Smooth muscle cell (in vitro differentiated cells): ENCODE data around the gene THSD7A. TPM values are rescaled to one million over a fixed set of nuclear protein-coding genes. Genes with fewer than 3 reads are reported as not detected.

ENCODE experiments used
- DNase-seq: peaks from one replicate; lab custom pipeline; 2025; ENCODE audit not compliant: unreplicated experiment; lab: John Stamatoyannopoulos, UW
- H2AFZ ChIP-seq: fragments of 200-600 bp; sonication (generic); 2 replicates; pipeline ENCODE4 v1.6.0; 2016; ENCODE audit warnings: antibody characterized with exemption, low read depth, mild to moderate bottlenecking
- H3F3A ChIP-seq: fragments of 200-600 bp; sonication (generic); 2 replicates; pipeline ENCODE4 v1.6.0; 2017; ENCODE audit warnings: antibody characterized with exemption, low read depth
- H3K27ac ChIP-seq: fragments of 200-600 bp; sonication (generic); 2 replicates; pipeline ENCODE4 v1.5.1; 2016; ENCODE audit warnings: low read depth, mild to moderate bottlenecking
- H3K27me3 ChIP-seq: fragments of 200-600 bp; sonication (generic); 2 replicates; pipeline ENCODE4 v1.6.1; 2016; ENCODE audit warnings: low read depth, mild to moderate bottlenecking
- H3K36me3 ChIP-seq: fragments of 200-600 bp; sonication (generic); 2 replicates; pipeline ENCODE4 v1.5.1; 2016; ENCODE audit warnings: low read depth
- H3K4me1 ChIP-seq: fragments of 200-600 bp; sonication (generic); 2 replicates; pipeline ENCODE4 v1.5.1; 2016; ENCODE audit warnings: low read depth
- H3K4me2 ChIP-seq: fragments of 200-600 bp; sonication (generic); 2 replicates; pipeline ENCODE4 v1.6.0; 2016; ENCODE audit warnings: mild to moderate bottlenecking
- H3K4me3 ChIP-seq: fragments of 200-600 bp; sonication (generic); 2 replicates; pipeline ENCODE4 v1.5.1; 2016; ENCODE audit warnings: mild to moderate bottlenecking
- H3K79me2 ChIP-seq: fragments of 200-600 bp; sonication (generic); 2 replicates; pipeline ENCODE4 v1.6.0; 2016; ENCODE audit warnings: low read depth, mild to moderate bottlenecking
- H3K9ac ChIP-seq: fragments of 200-600 bp; sonication (generic); 2 replicates; pipeline ENCODE4 v1.6.0; 2016; ENCODE audit warnings: low read depth
- H3K9me3 ChIP-seq: fragments of 200-600 bp; sonication (generic); replicated peaks from 2 replicates; pipeline ENCODE4 v1.5.1; 2016; ENCODE audit warnings: low read depth
- H4K20me1 ChIP-seq: fragments of 200-600 bp; sonication (generic); 2 replicates; pipeline ENCODE4 v1.6.0; 2016; ENCODE audit warnings: low read depth
- WGBS: methylation state at CpG from one replicate; pipeline ENCODE4 v1.1.7; 2016; ENCODE audit warnings: low lambda C conversion rate; 5-methylcytosine and 5-hydroxymethylcytosine counted together
- polyA plus RNA-seq: library from polyadenylated mRNA; unstranded; fragments of >200 nt; fragmentation: Nextera tagmentation; extraction: Ambion mirVana; gene quantifications from 2 replicates; pipeline ENCODE4 v1.2.1, GENCODE V29; 2016
- total RNA-seq: library from RNA; depleted of rRNA; stranded (reverse); fragments of >200 nt; gene quantifications from 2 replicates; pipeline ENCODE4 v1.2.3, GENCODE V29; 2014
- TF ChIP-seq, protein P1 (sequence below): fragments of 200-600 bp; sonication (generic); IDR thresholded peaks from 2 replicates; pipeline ENCODE4 v1.5.1; 2017; ENCODE audit warnings: borderline replicate concordance, mild to moderate bottlenecking, antibody characterized with exemption; ENCODE audit not compliant: insufficient read depth, poor library complexity, severe bottlenecking

THSD7A gene
- total and polyA plus RNA-seq, 2 experiments from 2014 or later, result 1.7 to 2.7 TPM

DNA sequence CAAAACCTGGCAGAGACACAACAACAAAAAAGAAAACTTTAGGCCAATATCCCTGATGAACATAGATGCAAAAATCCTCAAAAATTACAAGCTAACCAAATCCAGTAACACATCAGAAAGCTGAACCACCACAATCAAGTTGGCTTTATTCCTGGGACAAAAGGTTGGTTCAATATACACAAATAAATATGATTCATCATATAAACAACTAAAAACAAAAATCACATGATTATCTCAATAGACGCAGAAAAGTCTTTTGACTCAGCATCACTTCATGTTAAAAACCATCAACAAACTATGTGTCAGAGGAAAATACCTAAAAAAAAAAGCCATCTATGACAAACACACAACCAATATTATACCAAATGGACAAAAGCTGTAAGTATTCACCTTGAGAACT, 283.5 kb downstream of the THSD7A start:
- H3K9me3 ChIP-seq, result no peaks in the 10 kb centered on the region
- no peaks in the 10 kb centered on the region for H4K20me1 ChIP-seq
- H3K27me3 ChIP-seq, result no peaks in the 10 kb centered on the region
- H3K27ac ChIP-seq, result no peak overlapping the region
- no peaks in the 10 kb centered on the region for H3K79me2 ChIP-seq
- WGBS, result 52% methylated on average over 1 of the region's 1 CpG
- H3K4me2 ChIP-seq, result no peak overlapping the region
- no peak for DNase-seq
- H3F3A ChIP-seq, result no peaks in the 10 kb centered on the region
- TF ChIP-seq, protein P1, sequence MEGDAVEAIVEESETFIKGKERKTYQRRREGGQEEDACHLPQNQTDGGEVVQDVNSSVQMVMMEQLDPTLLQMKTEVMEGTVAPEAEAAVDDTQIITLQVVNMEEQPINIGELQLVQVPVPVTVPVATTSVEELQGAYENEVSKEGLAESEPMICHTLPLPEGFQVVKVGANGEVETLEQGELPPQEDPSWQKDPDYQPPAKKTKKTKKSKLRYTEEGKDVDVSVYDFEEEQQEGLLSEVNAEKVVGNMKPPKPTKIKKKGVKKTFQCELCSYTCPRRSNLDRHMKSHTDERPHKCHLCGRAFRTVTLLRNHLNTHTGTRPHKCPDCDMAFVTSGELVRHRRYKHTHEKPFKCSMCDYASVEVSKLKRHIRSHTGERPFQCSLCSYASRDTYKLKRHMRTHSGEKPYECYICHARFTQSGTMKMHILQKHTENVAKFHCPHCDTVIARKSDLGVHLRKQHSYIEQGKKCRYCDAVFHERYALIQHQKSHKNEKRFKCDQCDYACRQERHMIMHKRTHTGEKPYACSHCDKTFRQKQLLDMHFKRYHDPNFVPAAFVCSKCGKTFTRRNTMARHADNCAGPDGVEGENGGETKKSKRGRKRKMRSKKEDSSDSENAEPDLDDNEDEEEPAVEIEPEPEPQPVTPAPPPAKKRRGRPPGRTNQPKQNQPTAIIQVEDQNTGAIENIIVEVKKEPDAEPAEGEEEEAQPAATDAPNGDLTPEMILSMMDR, result no peak
- H3K36me3 ChIP-seq, result no peaks in the 10 kb centered on the region
- H3K9ac ChIP-seq, result no peak overlapping the region
- no peak overlapping the region for H2AFZ ChIP-seq
- H3K4me3 ChIP-seq, result no peak overlapping the region
- no peaks in the 10 kb centered on the region for H3K4me1 ChIP-seq

DNA sequence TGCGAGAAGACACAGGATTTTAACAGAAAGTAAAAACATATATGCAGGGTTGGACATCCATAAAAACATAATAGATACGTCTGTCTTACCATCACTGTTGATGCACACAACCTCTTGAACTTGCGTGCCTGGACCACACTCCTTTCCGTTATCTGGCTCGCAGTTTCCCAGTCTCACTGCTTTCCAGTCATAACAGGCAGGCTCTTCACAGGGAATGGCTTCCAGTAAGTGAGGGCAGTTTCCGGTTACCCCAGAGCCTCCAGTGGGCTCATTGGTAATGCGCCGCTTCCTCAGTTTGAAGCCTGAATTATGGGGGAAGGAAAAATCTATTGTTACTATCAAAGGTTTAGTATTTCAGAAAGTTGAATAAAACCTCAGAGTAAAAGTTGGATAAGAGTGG, 290.7 kb downstream of the THSD7A start:
- TF ChIP-seq, protein P1, result no peak
- peaks cover 18% of the 10 kb centered on the region for H3K4me1 ChIP-seq
- peak overlapping the region; percentile 32 for H3K9ac ChIP-seq
- H3K27ac ChIP-seq, result peak overlapping the region; percentile 92
- no peaks in the 10 kb centered on the region for H3K27me3 ChIP-seq
- 49% methylated on average over 8 of the region's 8 CpGs for WGBS
- peak overlapping the region; percentile 80 for H3K4me2 ChIP-seq
- no peaks in the 10 kb centered on the region for H3K36me3 ChIP-seq
- no peak overlapping the region for H3K4me3 ChIP-seq
- H3F3A ChIP-seq, result peaks cover 12% of the 10 kb centered on the region
- no peaks in the 10 kb centered on the region for H3K9me3 ChIP-seq
- no peak for DNase-seq
- H2AFZ ChIP-seq, result peak overlapping the region; percentile 42
- no peaks in the 10 kb centered on the region for H4K20me1 ChIP-seq
- H3K79me2 ChIP-seq, result no peaks in the 10 kb centered on the region

DNA sequence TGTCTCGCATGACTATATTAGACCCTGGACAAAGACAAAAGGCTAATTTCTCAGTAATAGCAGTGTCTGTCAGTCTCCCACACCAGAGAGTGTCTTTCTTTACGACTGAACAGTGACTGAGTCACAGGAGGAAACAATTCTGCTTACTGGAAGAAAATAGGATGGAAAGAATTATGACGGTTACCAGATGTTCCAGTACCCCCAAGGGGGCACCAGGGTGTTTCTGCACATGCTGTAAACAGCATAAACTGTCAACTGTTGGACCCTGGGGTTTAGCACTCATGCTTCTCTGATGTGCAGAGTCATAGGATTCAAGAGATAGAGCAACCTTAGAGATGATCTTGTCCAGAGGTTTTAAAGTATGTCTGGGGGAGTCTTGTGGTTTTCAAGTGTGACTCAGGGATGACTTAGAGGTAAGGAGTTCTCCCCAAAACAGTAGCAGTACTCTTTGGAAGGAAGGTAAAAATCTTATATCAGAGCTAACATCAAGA, 291.7 kb downstream of the THSD7A start:
- H3K27me3 ChIP-seq, result no peaks in the 10 kb centered on the region
- peak overlapping the region; percentile 59 for H3K9ac ChIP-seq
- no peak for DNase-seq
- H3K27ac ChIP-seq, result peak overlapping the region; percentile 92
- TF ChIP-seq, protein P1, result no peak
- peaks cover 12% of the 10 kb centered on the region for H3F3A ChIP-seq
- H3K4me2 ChIP-seq, result peak overlapping the region; percentile 80
- H2AFZ ChIP-seq, result peak overlapping the region; percentile 52
- peaks cover 18% of the 10 kb centered on the region for H3K4me1 ChIP-seq
- H3K79me2 ChIP-seq, result no peaks in the 10 kb centered on the region
- no peak overlapping the region for H3K4me3 ChIP-seq
- no peaks in the 10 kb centered on the region for H4K20me1 ChIP-seq
- 0% methylated on average over 3 of the region's 3 CpGs for WGBS
- H3K9me3 ChIP-seq, result no peaks in the 10 kb centered on the region
- no peaks in the 10 kb centered on the region for H3K36me3 ChIP-seq

DNA sequence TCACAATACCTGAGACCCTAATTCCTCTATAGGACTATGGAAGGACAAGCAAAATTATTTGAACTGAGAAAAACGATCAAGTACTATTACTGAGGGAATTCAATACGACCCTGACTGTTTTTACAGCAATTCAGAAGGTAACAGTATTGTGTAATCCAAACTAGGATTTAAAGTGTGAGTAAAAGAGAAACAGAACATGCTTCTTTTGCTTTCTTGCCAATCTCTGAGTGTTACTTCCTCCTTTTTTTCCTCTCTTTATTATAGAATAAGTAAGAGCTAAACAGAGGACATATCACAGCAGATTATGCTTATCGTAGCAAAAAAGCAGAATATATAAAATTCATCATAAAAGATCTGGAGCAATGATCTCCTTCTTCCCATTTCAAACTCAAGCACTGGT, 292.1 kb downstream of the THSD7A start:
- H3K4me2 ChIP-seq, result peak overlapping the region; percentile 80
- TF ChIP-seq, protein P1, result no peak
- peaks cover 18% of the 10 kb centered on the region for H3K4me1 ChIP-seq
- no peaks in the 10 kb centered on the region for H3K79me2 ChIP-seq
- H4K20me1 ChIP-seq, result no peaks in the 10 kb centered on the region
- no peaks in the 10 kb centered on the region for H3K9me3 ChIP-seq
- H3K9ac ChIP-seq, result peak overlapping the region; percentile 59
- H3K4me3 ChIP-seq, result no peak overlapping the region
- no peaks in the 10 kb centered on the region for H3K27me3 ChIP-seq
- 19% methylated on average over 3 of the region's 3 CpGs for WGBS
- DNase-seq, result no peak
- peak overlapping the region; percentile 92 for H3K27ac ChIP-seq
- H3F3A ChIP-seq, result peaks cover 12% of the 10 kb centered on the region
- H2AFZ ChIP-seq, result peak overlapping the region; percentile 52
- H3K36me3 ChIP-seq, result no peaks in the 10 kb centered on the region
